ENCODE results near the gene CREG2. TPM values are rescaled to one million over a fixed set of nuclear protein-coding genes. Genes with fewer than 3 reads are reported as not detected.

CREG2 gene
- total RNA-seq = not detected

- WGBS, 2 donors = 0 to 1% methylated on average over 7 to 39 of the region's 79 CpGs
- DNase-seq (ENCODE audit: low spot score in 2 of 2) = no peak
- no peak for TF ChIP-seq POLR2A (IDR thresholded peaks at IDR 0.05)
- TF ChIP-seq CTCF (IDR thresholded peaks at IDR 0.05) = no peak
- intact Hi-C loops (cut with DNase I; ENCODE audit: low total_unique reads) = no loop called here
- peak within 1 kb of the TSS; percentile 2 for H3K4me3 ChIP-seq (ENCODE audit: low read depth, poor library complexity, severe bottlenecking)
These were observed at the start of gene CREG2 for GRCh38 chr2:101387151-101387834. TSS of gene CREG2 (minus strand) at chr2:101387503. CDS start at chr2:101387457, 46 bp downstream.

GRCh38 chr2:101435001-101435862 is 47.9 kb upstream of the CREG2 start:
- DNase-seq (ENCODE audit: low spot score in 2 of 2) = no peak
- no peak overlapping the region for H3K4me3 ChIP-seq (ENCODE audit: low read depth, poor library complexity, severe bottlenecking)
- no peak for TF ChIP-seq POLR2A (IDR thresholded peaks at IDR 0.05)
- no peak for TF ChIP-seq CTCF (IDR thresholded peaks at IDR 0.05)
- intact Hi-C loops (cut with DNase I; ENCODE audit: low total_unique reads) = no loop called here
- WGBS, 2 donors = 43 to 54% methylated on average over 18 to 22 of the region's 24 CpGs

GRCh38 chr2:101433465-101433864 is 46.2 kb upstream of the CREG2 start:
- no peak overlapping the region for H3K4me3 ChIP-seq (ENCODE audit: low read depth, poor library complexity, severe bottlenecking)
- no peak for DNase-seq (ENCODE audit: low spot score in 2 of 2)
- WGBS, 2 donors = 69 to 83% methylated on average over 3 of the region's 3 CpGs
- TF ChIP-seq POLR2A (IDR thresholded peaks at IDR 0.05) = no peak
- intact Hi-C loops (cut with DNase I; ENCODE audit: low total_unique reads) = no loop called here

GRCh38 chr2:101432411-101433181 is 45.3 kb upstream of the CREG2 start:
- intact Hi-C loops (cut with DNase I; ENCODE audit: low total_unique reads) = no loop called here
- 73 to 82% methylated on average over 20 of the region's 20 CpGs for WGBS, 2 donors
- no peak for DNase-seq (ENCODE audit: low spot score in 2 of 2)
- no peak for TF ChIP-seq CTCF (IDR thresholded peaks at IDR 0.05)
- TF ChIP-seq POLR2A (IDR thresholded peaks at IDR 0.05) = no peak
- no peak overlapping the region for H3K4me3 ChIP-seq (ENCODE audit: low read depth, poor library complexity, severe bottlenecking)

- no peak overlapping the region for H3K4me3 ChIP-seq (ENCODE audit: low read depth, poor library complexity, severe bottlenecking)
- no peak for DNase-seq (ENCODE audit: low spot score in 2 of 2)
- intact Hi-C loops (cut with DNase I; ENCODE audit: low total_unique reads) = no loop called here
- no peak for TF ChIP-seq CTCF (IDR thresholded peaks at IDR 0.05)
- no peak for TF ChIP-seq POLR2A (IDR thresholded peaks at IDR 0.05)
- 76 to 80% methylated on average over 4 of the region's 4 CpGs for WGBS, 2 donors
These were observed 44.2 kb upstream of the CREG2 start for GRCh38 chr2:101431486-101431885.

GRCh38 chr2:101430156-101430555 is 42.9 kb upstream of the CREG2 start:
- intact Hi-C loops (cut with DNase I; ENCODE audit: low total_unique reads) = no loop called here
- no peak for DNase-seq (ENCODE audit: low spot score in 2 of 2)
- 96 to 100% methylated on average over 2 of the region's 2 CpGs for WGBS, 2 donors

More at GRCh38 chr2:101430156-101430555, 42.9 kb upstream of the CREG2 start:
- TF ChIP-seq POLR2A (IDR thresholded peaks at IDR 0.05) (no peak), CTCF (IDR thresholded peaks at IDR 0.05) (no peak)
- H3K4me3 ChIP-seq (ENCODE audit: low read depth, poor library complexity, severe bottlenecking) = no peak overlapping the region

All from lower leg skin (tissue), 4 donors.